HUDEP-2 (cell line): Measurements from ENCODE around the gene COPS6.
"Not testable (repeated sequence)": the region's sequence is repeated elsewhere in the genome, so short reads cannot be mapped to it uniquely, and the experiment has no call there.

Source experiments
- DNase-seq, 76 experiments: peaks; one replicate each; lab custom pipeline; 2025; ENCODE audit not compliant: unreplicated experiment in 76 of 76; lab: John Stamatoyannopoulos, UW

COPS6 gene

GRCh38 chr7:100126239-100126930 lies 37.6 kb downstream of the COPS6 start:
- DNase-seq, result peak in 12 of 76 experiments; percentile 42 to 69 (median 56)

- DNase-seq, result peak in 74 of 76 experiments; percentile 33 to 93 (median 82)
These were observed 38.4 kb downstream of the COPS6 start, which contains the start of gene MBLAC1 for GRCh38 chr7:100126931-100127865. Gene MBLAC1 (plus strand): TSS chr7:100126967. CDS start chr7:100127396, 429 bp downstream.

GRCh38 chr7:100127866-100128636 lies 39.3 kb downstream of the COPS6 start:
- peak in 25 of 76 experiments; percentile 4 to 52 (median 21) for DNase-seq

GRCh38 chr7:100128637-100128963 lies 39.8 kb downstream of the COPS6 start:
- DNase-seq, result no peak

GRCh38 chr7:100130220-100130607 lies 41.4 kb downstream of the COPS6 start:
- not testable (repeated sequence) for DNase-seq

- DNase-seq, result peak in 59 of 76 experiments; percentile 12 to 85 (median 55)
These were observed 42.1 kb downstream of the COPS6 start for GRCh38 chr7:100130608-100131453.

GRCh38 chr7:100132126-100132525 lies 43.4 kb downstream of the COPS6 start:
- no peak for DNase-seq

- DNase-seq, result peak in 57 of 76 experiments; percentile 7 to 68 (median 41)
These were observed 44.0 kb downstream of the COPS6 start for GRCh38 chr7:100132697-100133151.

GRCh38 chr7:100137851-100138760 lies 49.3 kb downstream of the COPS6 start:
- DNase-seq, result no peak

- DNase-seq, result no peak
These were observed 52.8 kb downstream of the COPS6 start for GRCh38 chr7:100141555-100141949.
